HG02759 (cell line): Measurements from ENCODE around the gene TTLL12.

Experiments
- ATAC-seq: cut with Tn5 transposase; IDR thresholded peaks from one replicate; pipeline ENCODE4 v1.9.1; 2021; ENCODE audit warnings: mild to moderate bottlenecking, moderate library complexity; ENCODE audit not compliant: unreplicated experiment

TTLL12 gene

DNA sequence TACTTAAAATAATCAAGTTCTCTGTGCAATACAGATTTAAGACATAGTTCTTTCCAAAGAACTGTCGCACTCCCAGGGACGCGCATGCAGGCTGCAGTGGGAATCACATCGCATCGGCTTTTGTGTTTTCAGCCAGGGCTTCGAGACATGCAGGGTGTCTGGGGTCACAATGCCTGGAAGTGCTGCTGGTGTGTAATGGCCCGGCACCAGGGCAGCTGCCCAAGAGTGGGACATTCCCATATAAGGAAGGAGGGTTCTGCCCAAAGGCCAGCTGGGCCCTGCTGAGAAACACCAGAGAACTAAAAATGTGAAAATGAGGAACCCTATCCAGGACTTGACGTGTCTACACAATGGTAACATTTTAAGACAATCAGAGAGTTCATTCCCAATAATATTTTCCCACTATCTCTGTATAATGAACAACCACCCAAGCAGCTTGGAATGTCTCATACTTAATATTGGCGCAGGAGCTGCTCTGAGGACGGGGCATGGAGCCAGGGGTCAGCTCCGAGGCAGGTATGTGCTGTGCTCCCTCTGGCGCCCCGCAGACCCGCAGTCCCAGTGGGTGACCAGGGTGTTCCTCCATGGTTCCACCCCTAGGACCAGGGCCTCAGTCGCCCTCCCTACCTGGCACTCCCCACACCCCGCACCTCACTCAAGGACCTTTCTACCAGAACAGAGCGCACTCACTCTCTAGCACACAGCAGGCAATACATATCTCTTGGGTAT is 55.0 kb downstream of the TTLL12 start:
- no peak for ATAC-seq

DNA sequence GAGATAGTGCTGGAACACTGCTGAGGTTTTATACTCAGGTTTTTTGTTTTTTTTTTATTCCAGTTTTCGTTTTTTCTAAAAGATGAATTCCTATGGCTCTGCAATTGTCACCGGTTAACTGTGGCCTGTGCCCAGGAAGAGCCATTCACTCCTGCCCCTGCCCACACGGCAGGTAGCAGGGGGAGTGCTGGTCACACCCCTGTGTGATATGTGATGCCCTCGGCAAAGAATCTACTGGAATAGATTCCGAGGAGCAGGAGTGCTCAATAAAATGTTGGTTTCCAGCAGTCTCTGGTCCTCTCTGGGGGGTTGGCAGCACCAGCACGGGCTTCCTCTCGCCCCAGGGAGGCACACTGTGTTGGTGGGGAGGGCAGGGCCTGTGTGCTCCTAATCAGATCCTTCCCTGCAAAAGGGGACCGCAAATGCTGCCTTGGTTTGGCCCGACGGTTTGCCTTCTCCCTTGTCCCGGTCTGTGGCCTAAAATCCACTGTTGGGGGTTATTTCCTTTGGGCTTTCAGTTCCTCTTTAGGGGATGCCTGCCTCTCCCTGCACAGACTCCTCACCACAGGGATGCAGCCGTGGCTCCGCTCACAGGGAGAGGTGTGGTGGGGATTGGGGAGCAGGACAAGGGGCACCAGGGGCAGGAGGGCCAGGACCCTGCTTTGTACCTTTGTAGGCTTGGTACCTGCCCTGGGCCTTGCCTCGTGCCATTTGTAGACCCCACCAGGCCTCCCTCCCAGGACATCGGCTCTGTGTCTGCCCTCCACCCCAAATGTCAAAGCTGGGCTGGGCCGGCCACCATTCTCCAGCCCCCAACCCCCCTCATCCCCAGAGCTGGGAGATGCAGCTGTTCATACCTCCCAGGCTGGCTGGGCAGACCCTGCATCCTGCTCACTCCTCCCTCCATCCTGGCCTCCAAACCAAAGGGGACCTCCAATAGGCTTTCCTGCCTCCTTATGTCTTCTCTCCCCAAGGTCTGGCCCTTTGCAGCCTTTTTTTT is 57.2 kb downstream of the TTLL12 start:
- ATAC-seq = no peak

DNA sequence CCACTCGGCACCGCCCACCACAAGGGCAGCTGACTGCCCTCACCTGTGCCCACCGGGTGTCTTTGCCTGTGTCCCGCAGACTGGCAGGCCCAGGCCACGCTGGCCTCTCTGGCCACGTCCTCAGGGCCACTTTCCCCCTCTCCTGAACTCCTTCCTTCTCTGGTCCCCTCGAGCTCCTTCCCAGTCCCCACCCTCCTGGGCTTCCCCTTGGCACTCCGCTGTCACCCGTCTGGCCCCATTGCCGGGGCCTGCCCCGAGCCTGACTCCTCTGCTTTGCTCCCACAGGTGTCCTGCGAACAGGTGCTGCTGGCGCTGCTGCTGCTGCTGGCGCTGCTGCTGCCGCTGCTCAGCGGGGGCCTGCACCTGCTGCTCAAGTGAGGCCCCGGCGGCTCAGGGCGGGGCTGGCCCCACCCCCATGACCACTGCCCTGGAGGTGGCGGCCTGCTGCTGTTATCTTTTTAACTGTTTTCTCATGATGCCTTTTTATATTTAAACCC is 58.0 kb downstream of the TTLL12 start:
- no peak for ATAC-seq

DNA sequence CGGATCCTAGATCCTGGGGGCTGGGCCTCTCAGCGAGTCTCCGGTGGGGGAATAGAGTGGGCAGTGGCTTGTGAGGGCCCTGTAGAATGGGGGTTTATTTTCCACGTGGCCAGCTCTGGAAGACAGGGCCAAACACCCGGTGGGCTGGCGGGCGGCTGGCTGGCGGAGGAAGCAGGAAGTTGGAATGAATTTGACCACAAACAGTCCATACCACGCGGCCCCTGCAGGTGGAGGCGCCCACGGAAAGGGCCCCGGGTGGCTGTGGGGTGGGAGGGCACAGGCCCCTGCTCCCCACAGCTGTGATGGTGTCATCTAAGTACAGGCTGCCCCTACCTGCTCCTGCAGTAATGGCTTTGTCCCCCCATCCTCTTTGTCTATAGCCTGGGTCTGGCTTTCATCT is 58.8 kb downstream of the TTLL12 start:
- no peak for ATAC-seq

DNA sequence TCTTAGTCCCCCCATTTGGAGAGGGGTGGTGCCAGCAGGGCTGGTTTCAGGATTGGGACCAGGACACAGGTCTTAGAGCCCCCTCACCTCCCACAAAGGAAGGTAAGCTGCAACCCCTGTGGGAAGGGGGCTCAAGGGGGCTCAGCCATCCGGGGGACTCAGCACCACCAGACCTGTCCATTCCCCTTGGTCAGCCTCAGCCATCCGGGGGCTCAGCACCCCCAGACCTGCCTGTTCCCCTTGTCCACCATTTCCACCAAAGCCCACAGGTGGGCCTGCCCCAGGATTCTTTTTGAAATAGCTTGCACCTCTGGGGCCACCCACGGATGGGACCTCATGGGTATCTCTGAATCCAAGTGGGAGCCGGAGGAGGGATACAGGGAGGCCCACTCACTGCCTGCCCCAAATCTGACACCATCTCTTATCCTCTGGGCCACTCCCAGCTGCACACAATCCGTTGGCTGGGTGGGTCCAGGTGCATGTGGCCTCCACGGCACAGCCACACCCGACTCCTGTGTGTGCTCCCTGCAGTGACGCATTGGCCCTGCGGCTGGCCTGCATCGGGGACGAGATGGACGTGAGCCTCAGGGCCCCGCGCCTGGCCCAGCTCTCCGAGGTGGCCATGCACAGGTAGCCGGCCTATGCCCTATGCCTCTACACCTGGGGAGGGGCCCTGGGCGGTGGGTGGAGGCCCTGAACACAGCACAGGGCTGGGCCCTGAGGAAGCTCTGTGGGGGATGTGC is 59.6 kb downstream of the TTLL12 start:
- ATAC-seq = no peak

DNA sequence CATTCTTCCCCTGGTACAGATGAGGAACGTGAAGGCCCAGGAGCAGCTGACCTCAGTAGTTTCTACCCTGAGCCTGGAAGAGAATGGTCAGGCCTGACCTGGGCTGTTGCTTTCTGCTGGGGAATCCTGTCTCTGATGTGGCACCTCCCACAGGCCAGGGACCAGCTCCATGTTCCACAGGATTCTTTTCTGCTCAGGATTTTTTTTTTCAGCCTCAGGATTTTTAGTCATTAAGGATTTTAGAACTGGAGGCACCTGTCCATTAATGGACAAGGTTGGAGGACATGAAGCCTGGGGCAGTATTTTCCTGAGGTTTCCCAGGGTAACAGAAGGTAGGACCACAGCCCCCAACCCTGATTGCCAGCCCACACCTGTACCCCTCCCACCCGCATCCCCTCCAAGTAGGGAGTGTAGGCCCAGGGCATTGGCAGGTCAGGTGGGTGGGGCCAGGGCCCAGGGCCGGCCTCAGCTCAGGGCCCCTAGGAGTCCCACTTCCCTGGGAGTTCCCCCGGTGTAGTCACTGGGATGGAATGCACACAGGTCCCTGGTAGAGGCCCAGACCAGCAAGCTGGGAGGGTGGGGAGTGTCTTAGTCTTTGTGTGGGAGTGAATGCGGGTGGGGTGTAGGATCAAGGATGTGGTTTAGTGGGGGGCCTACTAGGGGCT is 60.3 kb downstream of the TTLL12 start:
- no peak for ATAC-seq

DNA sequence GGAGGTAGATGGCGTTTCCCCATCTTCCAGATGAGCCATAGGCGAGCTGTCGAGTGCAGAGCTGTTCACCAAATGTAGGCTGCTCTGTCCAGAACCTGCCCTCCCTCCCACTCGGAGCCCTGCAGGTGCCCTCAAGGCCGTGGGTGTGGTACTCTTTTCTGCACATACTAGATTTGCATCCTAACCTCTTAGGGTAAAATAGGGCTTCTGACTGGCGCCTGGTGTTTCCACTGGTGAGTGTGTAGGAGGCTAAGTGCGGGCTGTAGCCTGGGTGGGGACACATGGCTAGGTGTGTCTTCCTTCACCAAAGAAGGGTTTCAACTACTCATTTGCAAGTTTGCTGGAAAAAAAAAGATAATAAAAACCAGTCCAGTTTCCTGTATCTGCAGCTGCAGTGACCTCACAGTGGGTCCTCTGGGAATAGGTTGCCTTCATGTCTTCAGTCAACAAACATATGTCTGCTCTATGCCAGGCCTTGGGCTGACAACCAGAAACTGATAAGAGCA is 67.9 kb downstream of the TTLL12 start:
- peak; percentile 64 for ATAC-seq

DNA sequence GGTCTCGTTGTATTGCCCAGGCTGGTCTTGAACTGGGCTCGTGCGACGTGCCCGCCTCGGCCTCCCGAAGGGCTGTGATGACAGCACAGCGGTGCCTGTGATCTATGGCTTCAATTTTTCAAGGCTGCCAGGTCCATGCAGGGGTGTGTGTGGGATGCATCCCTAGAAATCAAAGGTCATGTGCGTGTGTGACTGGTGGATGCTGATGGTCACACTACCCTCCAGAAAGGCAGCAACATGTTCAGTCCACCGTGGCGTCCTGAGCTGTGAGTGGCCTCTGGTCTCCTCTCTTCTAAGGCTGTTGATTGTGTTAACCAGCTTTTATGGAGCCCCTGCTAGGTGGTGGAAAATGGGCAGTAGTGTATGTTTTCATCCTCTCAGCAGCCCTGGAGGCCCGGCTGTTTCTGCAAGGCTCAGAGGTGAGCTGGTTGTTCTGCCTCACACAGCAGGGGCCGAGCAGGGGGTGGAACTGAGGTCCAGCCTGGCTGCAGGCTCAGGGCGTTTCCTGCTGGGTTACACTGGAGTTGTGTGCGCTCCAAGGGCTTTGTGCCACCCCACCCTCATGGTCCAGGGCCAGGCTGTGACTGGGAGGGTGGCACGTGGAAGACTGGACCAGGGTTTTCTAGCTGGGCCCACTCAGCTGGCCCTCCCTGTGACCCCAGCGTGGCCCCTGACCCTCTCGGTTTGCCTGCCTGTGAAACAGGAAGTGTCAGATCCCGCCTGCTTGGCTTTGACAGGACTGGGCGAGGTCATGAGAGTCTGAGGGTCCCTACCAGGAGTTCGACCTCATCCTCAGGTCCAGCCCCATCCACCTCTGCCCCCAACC is 68.7 kb downstream of the TTLL12 start:
- ATAC-seq = no peak

DNA sequence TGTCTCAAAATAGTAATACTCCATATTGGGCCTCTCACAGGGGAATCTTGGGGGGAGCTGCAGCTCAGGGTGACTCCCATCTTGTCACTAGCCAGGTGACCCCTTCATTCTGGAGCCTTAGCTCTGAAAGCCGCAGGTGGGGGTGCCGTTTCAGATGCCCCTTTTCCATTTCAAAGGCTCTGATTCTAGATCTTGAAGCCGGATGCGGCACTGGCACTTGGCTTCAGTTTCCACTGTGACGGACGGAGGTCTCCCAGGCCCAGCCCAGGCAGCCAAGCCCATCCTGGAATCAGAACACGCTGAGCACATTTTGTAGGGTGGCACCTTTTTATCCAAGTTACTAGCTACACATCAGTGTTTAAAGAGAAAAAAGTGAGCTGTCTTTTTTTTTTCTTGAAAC is 70.0 kb downstream of the TTLL12 start:
- no peak for ATAC-seq
